Heart left ventricle (tissue), 16 donors: ENCODE measurements around the gene DPP10. TPM values are rescaled to one million over a fixed set of nuclear protein-coding genes. Genes with fewer than 3 reads are reported as not detected.

Source experiments
- ATAC-seq, 4 donors: fragments of 200-7000 bp; cut with Tn5 transposase; one replicate each; pipeline ENCODE4 v1.9.1; 2020 to 2022; ENCODE audit warnings: moderate library complexity in 4 of 4, mild to moderate bottlenecking in 3 of 4, moderate number of reproducible peaks in 1 of 4
- DNase-seq, 5 donors: peaks; one replicate each; pipeline ENCODE4 v3.0.0-alpha.2; 2020
- H3K27ac ChIP-seq, 12 donors: fragments of 200-600 bp; sonication (generic) in 4 of 12; one replicate each; pipeline versions ENCODE4 v1.5.0 to v1.8.0; 2016 to 2022; ENCODE audit warnings: mild to moderate bottlenecking in 2 of 12
- H3K27me3 ChIP-seq, 9 donors: fragments of 200-600 bp; sonication (generic) in 2 of 9; one replicate each; pipeline versions ENCODE4 v1.5.1 to v1.8.0; 2016 to 2022; ENCODE audit warnings: mild to moderate bottlenecking in 3 of 9
- H3K36me3 ChIP-seq, 9 donors: fragments of 200-600 bp; sonication (generic) in 2 of 9; one replicate each; pipeline versions ENCODE4 v1.5.0 to v1.8.0; 2018 to 2022; ENCODE audit warnings: mild to moderate bottlenecking in 2 of 9
- H3K4me1 ChIP-seq, 12 donors: fragments of 200-600 bp; sonication (generic) in 4 of 12; one replicate each; pipeline versions ENCODE4 v1.5.0 to v1.8.0; 2016 to 2022; ENCODE audit warnings: mild to moderate bottlenecking in 3 of 12
- H3K4me3 ChIP-seq, 12 donors: fragments of 200-600 bp; sonication (generic) in 4 of 12; one replicate each; pipeline versions ENCODE4 v1.5.0 to v1.8.0; 2017 to 2022; ENCODE audit warnings: mild to moderate bottlenecking in 9 of 12, moderate library complexity in 4 of 12
- H3K9me3 ChIP-seq, 12 donors: fragments of 200-600 bp; sonication (generic) in 4 of 12; one replicate each; pipeline versions ENCODE4 v1.5.0 to v1.8.0; 2016 to 2022; ENCODE audit warnings: mild to moderate bottlenecking in 1 of 12
- POLR2A ChIP-seq, 2 donors: fragments of 450-650 bp; IDR thresholded peaks; one replicate each; pipeline ENCODE4 v1.6.1; 2017; ENCODE audit warnings: antibody characterized with exemption in 2 of 2, mild to moderate bottlenecking in 2 of 2, moderate library complexity in 2 of 2
- WGBS, 4 donors: extraction: QIAGEN DNeasy Blood & Tissue Kit in 2 of 4; methylation state at CpG; one replicate each; pipeline versions ENCODE4 v1.1.5 to v1.1.7; 2013 to 2018; 5-methylcytosine and 5-hydroxymethylcytosine counted together
- intact Hi-C, 10 donors: fragments of 100-400 bp; cut with DNase I; formaldehyde crosslinking; loops; one replicate each; pipeline versions ENCODE4 v1.11.1 to v1.14.2; 2022
- polyA plus RNA-seq, 2 donors: library from polyadenylated mRNA; stranded (reverse); fragments of 200-250 nt; gene quantifications; one replicate each; pipeline ENCODE4 v1.2.3, GENCODE V29; 2013
- total RNA-seq, 9 donors: library from RNA; depleted of rRNA in 2 of 9; stranded (reverse); fragments of >200 nt in 2 of 9; fragmentation: NEBNext Ultra II Directional in 3 of 9; extraction: Animal tissue kit (Norgen Biotek cat#: 25700) in 3 of 9; gene quantifications; one replicate each; pipeline versions ENCODE4 v1.1.0 to v1.2.4, GENCODE V29; 2016 to 2023
- TF ChIP-seq, protein P1 (sequence below), 12 donors: fragments of 200-600 bp; sonication (generic) in 4 of 12; IDR thresholded peaks; one replicate each; pipeline versions ENCODE4 v1.5.0 to v1.8.0; 2018 to 2022; ENCODE audit warnings: antibody characterized with exemption in 12 of 12, mild to moderate bottlenecking in 5 of 12
- donor health status: ischemic (EF 13 %, LVEDD 7.1; RV severe dilation, severe dysfunction).
- donor health status: healthy with polysubstance abuse.
- donor health status: DM: no; HTN: yes; CAD: no.
- donor health status: DM: no; HTN: no; CAD: no.
- donor health status: ischemic (EF 25% LVEDD 6.9; RV normal size, moderate dysfunction).
- donor health status: ischemic (EF 25% LVEDD 5.7; RV mildly dilated, moderate dysfunction).
- donor health status: healthy.
- donor health status: DM: yes; HTN: yes; CAD: no.
- donor health status: ischemic (EF 35%, LVEDD 5.7; RV mildly dilated, moderate dysfunction).
- donor health status: nonischemic (EF 11% LVEDD 7.7; RV severe dilation, severe dysfunction).
- donor health status: DM: yes; HTN: yes; CAD: no.
- donor health status: PGD.
- donor health status: ischemic (EF 29% LVEDD 5.4; RV normal size, mild dysfunction).
- donor health status: nonischemic (EF 23%, LVEDD 6.1; RV moderate dilation, normal function).

The DPP10 gene
- total and polyA plus RNA-seq, 11 donors: 0.88 TPM; not detected in 10

DNA sequence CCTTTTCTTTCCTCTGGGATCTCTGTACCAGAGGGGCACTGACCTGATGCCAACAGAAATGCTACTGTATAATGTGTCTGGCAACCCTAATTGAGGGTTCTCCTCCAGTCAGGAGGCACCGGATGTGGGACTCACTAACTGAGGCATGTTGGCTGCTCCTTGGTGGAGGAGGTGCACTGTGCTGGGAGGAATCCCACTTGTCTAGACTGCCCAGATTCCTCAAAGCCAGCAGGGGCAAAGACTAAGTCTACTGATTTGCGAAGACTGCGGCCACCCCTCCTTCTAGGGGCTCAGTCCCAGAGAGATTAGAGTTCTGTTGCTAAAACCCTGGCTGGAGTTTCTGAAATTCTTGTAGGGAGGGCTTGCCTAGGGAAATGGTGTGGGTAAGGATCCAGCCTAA is 1192.1 kb downstream of the DPP10 start:
- WGBS, 4 donors: 68 to 100% (median 91%) methylated on average over 2 to 3 of the region's 3 CpGs
- no peaks in the 10 kb centered on the region for H3K4me1 ChIP-seq
- no peak for ATAC-seq
- DNase-seq: no peak
- TF ChIP-seq POLR2A (IDR thresholded peaks at IDR 0.05): no peak
- TF ChIP-seq, protein P1, sequence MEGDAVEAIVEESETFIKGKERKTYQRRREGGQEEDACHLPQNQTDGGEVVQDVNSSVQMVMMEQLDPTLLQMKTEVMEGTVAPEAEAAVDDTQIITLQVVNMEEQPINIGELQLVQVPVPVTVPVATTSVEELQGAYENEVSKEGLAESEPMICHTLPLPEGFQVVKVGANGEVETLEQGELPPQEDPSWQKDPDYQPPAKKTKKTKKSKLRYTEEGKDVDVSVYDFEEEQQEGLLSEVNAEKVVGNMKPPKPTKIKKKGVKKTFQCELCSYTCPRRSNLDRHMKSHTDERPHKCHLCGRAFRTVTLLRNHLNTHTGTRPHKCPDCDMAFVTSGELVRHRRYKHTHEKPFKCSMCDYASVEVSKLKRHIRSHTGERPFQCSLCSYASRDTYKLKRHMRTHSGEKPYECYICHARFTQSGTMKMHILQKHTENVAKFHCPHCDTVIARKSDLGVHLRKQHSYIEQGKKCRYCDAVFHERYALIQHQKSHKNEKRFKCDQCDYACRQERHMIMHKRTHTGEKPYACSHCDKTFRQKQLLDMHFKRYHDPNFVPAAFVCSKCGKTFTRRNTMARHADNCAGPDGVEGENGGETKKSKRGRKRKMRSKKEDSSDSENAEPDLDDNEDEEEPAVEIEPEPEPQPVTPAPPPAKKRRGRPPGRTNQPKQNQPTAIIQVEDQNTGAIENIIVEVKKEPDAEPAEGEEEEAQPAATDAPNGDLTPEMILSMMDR (IDR thresholded peaks at IDR 0.05): no peak
- H3K9me3 ChIP-seq: peaks cover 0 to 27% (median 5%) of the 10 kb centered on the region in 12 donors
- no peak overlapping the region for H3K27ac ChIP-seq
- no peaks in the 10 kb centered on the region for H3K36me3 ChIP-seq
- intact Hi-C loops: no loop called here
- no peak overlapping the region for H3K4me3 ChIP-seq
- no peaks in the 10 kb centered on the region for H3K27me3 ChIP-seq

DNA sequence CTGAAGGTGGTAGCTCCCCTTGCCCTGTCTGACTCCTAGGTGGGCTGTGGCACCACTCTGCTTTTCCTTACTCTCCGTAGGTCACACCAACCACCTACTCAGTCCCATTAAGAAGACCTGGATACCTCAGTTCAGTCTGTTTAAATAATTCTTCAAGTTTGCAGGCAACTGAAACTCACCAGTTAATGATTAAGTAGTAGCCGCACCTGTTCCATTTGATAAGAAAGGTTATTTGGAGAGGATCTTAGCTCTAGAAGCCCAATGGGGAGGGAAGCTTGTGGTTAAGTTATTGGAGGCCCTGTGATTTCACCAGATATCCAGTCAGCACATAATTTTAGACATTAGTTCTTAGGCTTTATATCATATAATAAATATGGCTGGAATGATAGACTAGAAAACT is 1193.0 kb downstream of the DPP10 start:
- no peak for ATAC-seq
- DNase-seq: no peak
- Histone ChIP-seq H3K4me1 (no peaks in the 10 kb centered on the region), H3K9me3 (peaks cover 0 to 19% (median 2%) of the 10 kb centered on the region in 12 donors), H3K4me3 (no peak overlapping the region), H3K36me3 (no peaks in the 10 kb centered on the region), H3K27me3 (no peaks in the 10 kb centered on the region), H3K27ac (no peak overlapping the region)
- TF ChIP-seq POLR2A (IDR thresholded peaks at IDR 0.05): no peak
- intact Hi-C loops: no loop called here
- 80 to 87% (median 85%) methylated on average over 2 of the region's 2 CpGs for WGBS, 4 donors

DNA sequence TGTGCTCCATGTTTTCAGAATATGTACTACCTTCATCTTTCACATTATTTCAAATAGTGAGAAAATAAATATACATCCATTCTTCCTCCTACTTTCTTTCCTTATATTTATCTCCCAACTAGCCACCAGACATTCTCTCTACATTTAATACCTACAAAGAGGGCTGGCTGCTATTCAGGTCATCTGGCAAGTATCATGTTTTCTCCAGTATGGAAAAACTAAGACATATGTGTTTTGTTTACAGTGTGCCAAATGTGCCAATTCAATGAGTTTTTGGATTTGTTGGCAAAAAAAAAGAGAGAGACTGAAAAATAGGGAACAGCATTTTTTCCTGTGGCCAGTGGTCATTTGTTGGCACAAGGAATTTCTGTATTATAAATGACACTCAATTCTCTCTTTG is 1207.3 kb downstream of the DPP10 start:
- DNase-seq (no peak), ATAC-seq (no peak)
- Histone ChIP-seq H3K36me3 (no peaks in the 10 kb centered on the region), H3K9me3 (peaks cover 0 to 11% (median 0%) of the 10 kb centered on the region in 12 donors), H3K4me1 (no peaks in the 10 kb centered on the region), H3K27me3 (no peaks in the 10 kb centered on the region), H3K4me3 (no peak overlapping the region), H3K27ac (no peak overlapping the region)
- TF ChIP-seq, protein P1 (IDR thresholded peaks at IDR 0.05): no peak
- TF ChIP-seq POLR2A (IDR thresholded peaks at IDR 0.05): no peak
- intact Hi-C loops: no loop called here

DNA sequence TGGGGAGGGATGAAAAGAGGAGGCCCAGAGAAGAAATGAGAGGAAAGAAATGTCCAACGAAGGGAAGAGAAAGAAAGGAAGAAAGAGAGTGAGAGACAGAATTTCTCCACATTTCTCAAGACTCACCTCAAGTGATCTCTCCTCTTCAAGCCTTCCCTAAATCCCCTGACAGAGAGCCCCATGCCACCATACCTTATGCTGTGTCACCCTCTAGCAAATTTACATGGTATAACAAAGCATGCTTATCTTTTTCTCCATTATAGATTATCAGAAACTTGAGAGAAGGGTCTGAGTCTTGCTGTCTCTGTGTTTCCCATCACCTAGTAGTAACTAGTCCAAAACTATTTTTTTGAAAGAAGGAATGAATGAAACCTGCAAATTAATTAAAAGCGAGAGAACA is 1208.4 kb downstream of the DPP10 start:
- peaks cover 0 to 11% (median 0%) of the 10 kb centered on the region in 12 donors for H3K9me3 ChIP-seq
- DNase-seq: no peak
- no peaks in the 10 kb centered on the region for H3K36me3 ChIP-seq
- no peak overlapping the region for H3K27ac ChIP-seq
- no peak overlapping the region for H3K4me3 ChIP-seq
- 68 to 81% (median 73%) methylated on average over 2 of the region's 2 CpGs for WGBS, 4 donors
- no peaks in the 10 kb centered on the region for H3K27me3 ChIP-seq
- intact Hi-C loops: no loop called here
- no peak for TF ChIP-seq POLR2A (IDR thresholded peaks at IDR 0.05)
- TF ChIP-seq, protein P1 (IDR thresholded peaks at IDR 0.05): no peak
- H3K4me1 ChIP-seq: no peaks in the 10 kb centered on the region
- no peak for ATAC-seq

DNA sequence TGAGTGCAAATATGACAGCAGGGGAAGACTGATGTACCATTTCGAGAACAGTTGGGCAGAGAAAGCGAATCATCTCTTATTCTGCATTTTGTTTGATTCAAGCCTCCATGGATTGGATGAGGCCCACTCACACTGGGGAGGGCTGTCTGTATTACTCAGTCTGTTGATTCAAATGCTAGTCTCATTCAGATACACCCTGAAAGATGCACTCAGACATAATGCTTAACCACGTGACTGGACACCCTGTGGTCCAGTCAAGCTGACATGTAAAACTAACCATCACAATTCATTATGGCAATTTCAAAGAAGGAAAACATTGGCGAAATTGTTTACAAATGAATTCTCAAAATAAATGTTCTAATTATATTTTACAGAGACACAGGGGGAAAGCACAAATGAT is 1210.2 kb downstream of the DPP10 start:
- no peak overlapping the region for H3K27ac ChIP-seq
- H3K9me3 ChIP-seq: peaks cover 0 to 5% (median 0%) of the 10 kb centered on the region in 12 donors
- intact Hi-C loops: no loop called here
- no peaks in the 10 kb centered on the region for H3K27me3 ChIP-seq
- H3K36me3 ChIP-seq: no peaks in the 10 kb centered on the region
- WGBS, 4 donors: 73 to 84% (median 79%) methylated on average over 4 of the region's 4 CpGs
- DNase-seq: no peak
- TF ChIP-seq, protein P1 (IDR thresholded peaks at IDR 0.05): no peak
- no peak for TF ChIP-seq POLR2A (IDR thresholded peaks at IDR 0.05)
- no peak for ATAC-seq
- H3K4me1 ChIP-seq: no peaks in the 10 kb centered on the region
- H3K4me3 ChIP-seq: no peak overlapping the region
